Right lobe of liver (tissue), 6 donors: ENCODE measurements around the gene RIMBP2. TPM values are rescaled to one million over a fixed set of nuclear protein-coding genes. Genes with fewer than 3 reads are reported as not detected.

Experiments used
- ATAC-seq, 4 donors: fragments of 200-7000 bp; cut with Tn5 transposase; one replicate each; pipeline ENCODE4 v1.9.1; 2020; ENCODE audit warnings: mild to moderate bottlenecking in 4 of 4, moderate library complexity in 4 of 4
- DNase-seq, 3 donors: peaks; one replicate each; pipeline ENCODE4 v3.0.0-alpha.2; 2020
- H3K27ac ChIP-seq, 3 donors: fragments of 200-600 bp; one replicate each; pipeline ENCODE4 v1.8.0; 2022
- H3K27me3 ChIP-seq, 2 donors: fragments of 200-600 bp; one replicate each; pipeline ENCODE4 v1.8.0; 2022
- H3K36me3 ChIP-seq, 4 donors: fragments of 200-600 bp; sonication (generic) in 1 of 4; one replicate each; pipeline versions ENCODE4 v1.5.1 to v1.8.0; 2017 to 2022; ENCODE audit warnings: control low read depth in 1 of 4
- H3K4me1 ChIP-seq, 4 donors: fragments of 200-600 bp; sonication (generic) in 1 of 4; one replicate each; pipeline versions ENCODE4 v1.5.1 to v1.8.0; 2017 to 2022; ENCODE audit warnings: control low read depth in 1 of 4
- H3K4me3 ChIP-seq, 3 donors: fragments of 200-600 bp; one replicate each; pipeline ENCODE4 v1.8.0; 2022
- H3K9me3 ChIP-seq, 4 donors: fragments of 200-600 bp; sonication (generic) in 1 of 4; one replicate each; pipeline versions ENCODE4 v1.5.1 to v1.8.0; 2017 to 2022; ENCODE audit warnings: control low read depth in 1 of 4
- POLR2A ChIP-seq: fragments of 450-650 bp; IDR thresholded peaks from one replicate; pipeline ENCODE4 v1.6.1; 2017; ENCODE audit warnings: antibody characterized with exemption, mild to moderate bottlenecking
- WGBS: methylation state at CpG from one replicate; pipeline ENCODE4 v1.1.6; 2018; ENCODE audit warnings: low coverage, low lambda C conversion rate; ENCODE audit not compliant: insufficient coverage; ENCODE audit errors: missing lambda C conversion rate; 5-methylcytosine and 5-hydroxymethylcytosine counted together
- intact Hi-C, 2 donors: fragments of 100-400 bp; cut with DNase I; formaldehyde crosslinking; loops; one replicate each; pipeline versions ENCODE4 v1.11.2 to v1.14.1; 2022
- total RNA-seq, 6 experiments: library from RNA; depleted of rRNA in 2 of 6; stranded (reverse); fragments of >200 nt in 2 of 6; fragmentation: NEBNext Ultra II Directional in 3 of 6; extraction: Animal tissue kit (Norgen Biotek cat#: 25700) in 3 of 6; gene quantifications; one replicate each; pipeline versions ENCODE4 v1.1.0 to v1.2.4, GENCODE V29; 2016 to 2023
- TF ChIP-seq, protein P1 (sequence below), 4 donors: fragments of 200-600 bp in 3 of 4; fragments of 450-650 bp in 1 of 4; IDR thresholded peaks; one replicate each; pipeline versions ENCODE4 v1.5.1 to v1.8.0; 2016 to 2022; ENCODE audit warnings: antibody characterized with exemption in 4 of 4, mild to moderate bottlenecking in 2 of 4
- donor health status: DM: no; HTN: yes; CAD: no.
- donor health status: DM: no; HTN: no; CAD: no.
- donor health status: DM: no; HTN: no; CAD: no.
- donor health status: DM: no; HTN: yes; CAD: no.
- donor health status: DM: no; HTN: yes; CAD: no.

Gene RIMBP2
- total RNA-seq, 6 experiments from 2014 or later: 0.04 to 0.19 TPM; not detected in 4

DNA sequence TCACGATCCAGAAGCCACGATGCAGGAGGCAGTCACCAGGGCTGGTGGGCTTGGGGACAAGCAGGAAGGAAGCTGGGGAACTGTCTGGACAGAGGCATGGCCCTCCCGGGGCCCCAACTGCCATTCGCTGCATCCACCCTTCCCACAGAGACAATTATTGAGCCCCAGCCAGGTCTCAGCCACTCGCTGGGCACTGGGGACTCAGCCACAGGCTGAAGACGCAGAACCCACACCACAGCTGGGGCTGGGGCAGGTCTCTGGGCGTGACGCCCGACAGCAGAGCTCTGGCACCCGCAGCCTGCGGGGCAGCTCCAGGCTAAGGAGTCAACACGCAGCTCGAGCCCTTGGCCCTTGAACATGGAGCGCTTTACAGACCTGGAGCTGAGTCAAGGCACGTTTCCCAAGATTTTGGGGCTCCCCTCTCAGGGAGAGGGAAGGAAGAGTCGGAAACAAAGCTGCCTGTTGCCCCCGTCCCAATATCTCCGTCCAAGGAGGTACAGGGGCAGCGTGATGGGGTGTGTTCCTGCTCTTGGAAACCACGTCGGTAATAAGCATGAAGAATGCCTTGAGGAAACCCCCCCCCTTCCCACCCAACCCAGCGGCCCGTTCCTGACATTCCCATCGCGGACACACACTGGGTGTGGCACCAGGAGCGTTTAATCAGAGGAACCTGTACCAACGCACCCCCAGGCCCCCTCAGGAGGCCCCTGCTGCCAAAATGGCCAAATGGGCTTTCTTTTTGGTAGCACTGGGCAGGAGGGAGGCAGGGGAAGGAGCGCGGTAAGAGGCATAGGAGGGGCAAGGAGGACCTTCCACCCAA is 6.7 kb downstream of the RIMBP2 start:
- H3K9me3 ChIP-seq: no peaks in the 10 kb centered on the region
- H3K27ac ChIP-seq: no peak overlapping the region
- DNase-seq: no peak
- TF ChIP-seq, protein P1, sequence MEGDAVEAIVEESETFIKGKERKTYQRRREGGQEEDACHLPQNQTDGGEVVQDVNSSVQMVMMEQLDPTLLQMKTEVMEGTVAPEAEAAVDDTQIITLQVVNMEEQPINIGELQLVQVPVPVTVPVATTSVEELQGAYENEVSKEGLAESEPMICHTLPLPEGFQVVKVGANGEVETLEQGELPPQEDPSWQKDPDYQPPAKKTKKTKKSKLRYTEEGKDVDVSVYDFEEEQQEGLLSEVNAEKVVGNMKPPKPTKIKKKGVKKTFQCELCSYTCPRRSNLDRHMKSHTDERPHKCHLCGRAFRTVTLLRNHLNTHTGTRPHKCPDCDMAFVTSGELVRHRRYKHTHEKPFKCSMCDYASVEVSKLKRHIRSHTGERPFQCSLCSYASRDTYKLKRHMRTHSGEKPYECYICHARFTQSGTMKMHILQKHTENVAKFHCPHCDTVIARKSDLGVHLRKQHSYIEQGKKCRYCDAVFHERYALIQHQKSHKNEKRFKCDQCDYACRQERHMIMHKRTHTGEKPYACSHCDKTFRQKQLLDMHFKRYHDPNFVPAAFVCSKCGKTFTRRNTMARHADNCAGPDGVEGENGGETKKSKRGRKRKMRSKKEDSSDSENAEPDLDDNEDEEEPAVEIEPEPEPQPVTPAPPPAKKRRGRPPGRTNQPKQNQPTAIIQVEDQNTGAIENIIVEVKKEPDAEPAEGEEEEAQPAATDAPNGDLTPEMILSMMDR (IDR thresholded peaks at IDR 0.05): no peak
- no peak for TF ChIP-seq POLR2A
- no peak overlapping the region for H3K4me3 ChIP-seq
- no peaks in the 10 kb centered on the region for H3K4me1 ChIP-seq
- intact Hi-C loops: no loop called here
- no peaks in the 10 kb centered on the region for H3K36me3 ChIP-seq
- WGBS: 43% methylated on average over 14 of the region's 29 CpGs
- H3K27me3 ChIP-seq: no peaks in the 10 kb centered on the region
- ATAC-seq: no peak

DNA sequence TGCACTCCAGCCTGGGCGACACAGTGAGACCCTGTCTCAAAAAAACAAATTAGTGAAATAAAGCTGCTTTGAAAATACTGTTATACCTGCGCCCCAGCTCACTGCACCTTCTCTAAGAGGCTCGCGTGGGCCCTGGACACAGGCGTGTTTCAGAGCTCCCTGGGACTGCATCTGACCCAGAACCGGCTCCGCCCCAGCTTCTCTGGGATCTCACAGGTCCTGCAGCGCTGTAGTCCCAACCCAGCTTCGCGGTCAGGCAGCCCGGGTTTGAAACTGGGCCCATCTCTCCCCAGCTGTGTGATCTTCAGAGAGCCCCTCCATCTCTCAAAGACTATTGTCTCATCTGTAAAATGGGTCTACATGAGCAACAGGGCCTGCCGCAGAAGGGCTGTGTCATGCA is 7.5 kb downstream of the RIMBP2 start:
- intact Hi-C loops: no loop called here
- Histone ChIP-seq H3K4me3 (no peak overlapping the region), H3K27me3 (no peaks in the 10 kb centered on the region), H3K27ac (no peak overlapping the region), H3K4me1 (no peaks in the 10 kb centered on the region), H3K36me3 (no peaks in the 10 kb centered on the region), H3K9me3 (no peaks in the 10 kb centered on the region)
- ATAC-seq (no peak), DNase-seq (no peak)
- TF ChIP-seq, protein P1 (IDR thresholded peaks at IDR 0.05): no peak
- TF ChIP-seq POLR2A: no peak
- no CpG with 5 or more reads among the region's 12 CpGs for WGBS

DNA sequence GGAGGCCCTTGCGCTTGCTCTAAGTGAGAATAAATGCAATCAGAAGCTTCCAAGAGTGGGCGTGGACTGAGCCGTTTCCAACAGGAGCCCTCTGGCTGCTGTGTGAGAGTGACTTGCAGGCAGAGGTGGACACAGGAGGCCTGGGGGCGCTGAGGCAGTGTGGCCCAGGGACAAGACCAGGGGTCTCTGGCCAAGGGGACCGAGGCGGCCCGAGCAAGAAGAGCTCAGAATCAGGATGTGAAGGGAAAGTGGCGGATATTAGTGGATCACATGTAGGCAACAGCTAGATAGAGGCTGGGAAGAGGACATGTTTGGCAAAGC is 8.6 kb downstream of the RIMBP2 start:
- ATAC-seq (no peak), DNase-seq (no peak)
- TF ChIP-seq POLR2A: no peak
- TF ChIP-seq, protein P1 (IDR thresholded peaks at IDR 0.05): no peak
- Histone ChIP-seq H3K4me3 (no peak overlapping the region), H3K36me3 (no peaks in the 10 kb centered on the region), H3K9me3 (no peaks in the 10 kb centered on the region), H3K4me1 (no peaks in the 10 kb centered on the region), H3K27ac (no peak overlapping the region), H3K27me3 (no peaks in the 10 kb centered on the region)
- WGBS: 70% methylated on average over 7 of the region's 8 CpGs
- intact Hi-C loops: no loop called here

DNA sequence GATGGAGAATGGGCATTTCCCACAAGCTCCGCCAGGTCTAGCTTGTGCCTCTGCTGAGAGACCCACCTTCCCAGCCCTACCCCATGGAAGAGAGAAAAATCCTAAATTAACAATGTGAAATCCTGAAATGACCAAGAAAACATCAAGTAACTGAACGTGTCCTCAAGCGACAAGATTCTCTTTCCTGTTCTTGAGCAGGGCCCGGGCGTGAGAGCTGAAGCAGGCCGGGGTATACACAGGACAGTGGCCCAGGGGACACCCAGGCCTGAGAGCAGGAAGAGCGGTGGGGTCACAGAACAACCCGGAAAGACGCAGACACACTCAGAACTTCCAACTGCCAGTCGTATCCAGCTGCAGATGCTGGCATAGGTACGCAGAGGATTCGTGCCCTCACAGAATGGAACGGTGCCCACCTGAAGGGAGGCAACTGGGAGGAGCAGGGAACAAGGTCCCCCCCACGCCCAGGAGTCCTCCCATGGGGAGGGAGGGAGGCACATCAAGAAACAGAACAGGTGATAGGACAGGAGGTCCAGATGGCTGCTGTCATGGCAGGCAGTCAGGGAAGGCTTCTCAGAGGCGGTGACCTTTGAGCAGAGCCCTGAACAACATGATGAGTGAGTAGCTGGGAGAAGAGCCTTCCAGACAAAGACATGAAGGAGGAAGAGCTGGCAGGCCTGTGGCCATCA is 9.1 kb downstream of the RIMBP2 start:
- H3K36me3 ChIP-seq: no peaks in the 10 kb centered on the region
- TF ChIP-seq, protein P1 (IDR thresholded peaks at IDR 0.05): no peak
- TF ChIP-seq POLR2A: no peak
- no peak overlapping the region for H3K27ac ChIP-seq
- no peak for DNase-seq
- no peak for ATAC-seq
- intact Hi-C loops: no loop called here
- WGBS: 61% methylated on average over 7 of the region's 15 CpGs
- no peak overlapping the region for H3K4me3 ChIP-seq
- no peaks in the 10 kb centered on the region for H3K9me3 ChIP-seq
- H3K4me1 ChIP-seq: no peaks in the 10 kb centered on the region
- no peaks in the 10 kb centered on the region for H3K27me3 ChIP-seq
